NCI-H2029 (cell line): ENCODE data around the gene AMFR.
A peak's percentile ranks its signal among the peaks of the same experiment; 100 is the strongest.

Source experiments
- DNase-seq: peaks from one replicate; lab custom pipeline; 2025; lab: John Stamatoyannopoulos, UW

AMFR gene

GRCh38 chr16:56425439-56425832 lies at the start of gene AMFR:
AMFR (minus strand) TSS chr16:56425545; CDS start chr16:56425327, 218 bp downstream.
- DNase-seq, result peak; percentile 49

DNA sequence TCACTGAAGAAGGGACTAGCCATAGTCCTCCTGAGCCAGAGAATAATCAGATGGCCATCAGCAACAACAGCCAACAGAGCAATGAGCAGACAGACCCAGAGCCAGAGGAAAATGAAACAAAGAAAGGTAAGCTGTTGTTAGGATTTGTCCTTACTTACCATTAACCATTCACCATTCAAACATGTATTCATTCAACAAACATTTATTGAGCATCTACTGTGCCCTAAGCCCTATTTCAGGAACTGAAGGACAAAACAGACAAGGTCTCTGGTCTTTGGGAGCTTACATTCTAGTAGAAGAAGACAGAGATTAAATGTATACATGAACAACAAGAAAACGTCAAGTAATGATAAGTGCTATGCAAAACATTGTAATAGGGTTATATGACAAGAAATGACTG lies 45.3 kb upstream of the AMFR start:
- no peak for DNase-seq

DNA sequence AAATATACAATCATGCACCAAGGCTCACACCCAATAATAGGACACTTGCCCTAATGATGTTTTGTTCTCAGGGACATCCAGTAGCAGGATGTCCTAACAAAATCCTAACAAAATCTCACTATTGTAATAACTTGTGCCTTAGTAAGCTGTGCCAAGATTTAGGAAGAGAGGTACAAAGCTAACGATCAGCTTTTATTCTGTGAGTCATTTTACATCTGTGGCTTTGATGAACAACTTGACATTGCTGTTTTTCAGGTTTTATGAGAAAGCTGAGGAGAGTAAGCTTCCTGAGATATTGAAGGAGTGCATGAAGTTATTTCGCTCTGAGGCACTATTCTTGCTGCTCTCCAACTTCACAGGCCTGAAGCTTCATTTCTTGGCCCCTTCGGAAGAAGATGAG lies 44.9 kb upstream of the AMFR start:
- no peak for DNase-seq

GRCh38 chr16:56469748-56470147 lies 44.4 kb upstream of the AMFR start:
- DNase-seq, result no peak

GRCh38 chr16:56468800-56469199 lies 43.5 kb upstream of the AMFR start:
- no peak for DNase-seq

- no peak for DNase-seq
These were observed 41.0 kb upstream of the AMFR start for GRCh38 chr16:56466344-56466743.

DNA sequence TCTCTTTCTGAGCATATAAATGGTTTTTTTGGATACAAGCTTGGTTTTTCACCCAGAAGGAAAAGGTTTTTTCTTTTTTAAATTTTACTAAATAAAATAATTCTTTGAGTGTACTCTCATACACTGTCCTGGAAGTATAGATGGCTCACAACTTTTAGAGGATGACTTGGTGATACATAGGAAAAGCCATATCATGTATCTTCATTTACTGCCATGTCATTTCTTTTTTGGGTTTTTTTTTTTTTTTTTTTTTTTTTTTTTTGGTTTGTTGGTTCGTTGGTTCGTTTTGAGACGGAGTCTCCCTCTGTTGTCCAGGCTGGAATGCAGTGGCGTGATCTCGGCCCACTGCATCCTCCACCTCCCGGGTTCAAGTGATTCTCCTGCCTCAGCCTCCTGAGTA lies 37.8 kb upstream of the AMFR start:
- no peak for DNase-seq

DNA sequence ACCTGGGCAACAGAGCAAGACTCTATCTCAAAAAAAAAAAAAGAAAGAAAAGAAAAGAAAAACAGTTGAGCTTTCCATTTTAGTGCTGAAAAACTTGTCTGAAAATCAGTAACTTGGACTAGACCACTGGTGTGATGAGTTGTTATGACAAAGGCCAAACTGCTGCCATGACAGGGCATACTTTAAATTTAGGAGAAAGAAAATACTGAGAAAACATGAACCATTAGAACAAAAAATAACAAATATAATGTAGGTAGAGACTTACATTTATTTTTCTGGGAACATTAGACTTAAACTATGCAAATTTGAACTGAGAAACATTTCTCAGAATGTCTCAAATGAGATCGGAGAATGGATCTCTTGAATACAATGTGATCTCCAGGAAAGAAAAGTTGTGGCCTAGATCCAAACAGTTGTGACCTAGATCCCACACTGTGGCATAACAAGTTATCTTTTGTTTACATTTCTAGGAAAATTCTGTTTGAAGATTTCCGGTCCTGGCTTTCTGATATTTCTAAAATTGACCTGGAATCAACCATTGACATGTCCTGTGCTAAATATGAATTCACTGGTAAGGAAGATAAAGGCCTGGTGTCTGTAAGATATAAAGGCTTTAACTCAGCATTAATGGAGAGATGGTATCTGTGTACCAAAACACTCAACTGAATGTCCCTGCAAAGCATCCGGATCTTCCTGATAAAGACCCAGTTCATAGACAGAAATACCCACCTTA lies 36.9 kb upstream of the AMFR start:
- DNase-seq, result no peak

DNA sequence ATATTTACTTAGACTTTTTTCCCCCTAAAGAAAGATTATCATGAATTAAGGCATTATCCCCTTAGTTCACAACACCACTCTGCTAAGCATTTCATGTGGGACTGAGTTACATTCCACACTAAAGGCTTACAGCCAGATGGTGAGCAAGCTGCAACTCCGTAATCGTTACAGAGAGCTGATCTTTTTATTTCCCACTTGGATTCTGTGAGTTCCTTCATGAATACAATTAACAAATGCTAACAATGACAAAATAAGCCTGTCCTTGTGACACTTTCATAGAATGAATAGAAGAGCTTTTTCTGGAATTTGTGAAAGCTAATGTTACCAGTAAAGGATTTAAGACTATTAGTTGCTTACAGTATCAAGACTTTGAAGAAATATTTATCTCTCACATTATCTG lies 34.8 kb upstream of the AMFR start:
- no peak for DNase-seq

- DNase-seq, result no peak
These were observed 32.7 kb upstream of the AMFR start for GRCh38 chr16:56457927-56458470.

- DNase-seq, result peak; percentile 12
These were observed 26.7 kb upstream of the AMFR start for GRCh38 chr16:56451753-56452689.

GRCh38 chr16:56450986-56451752 lies 25.8 kb upstream of the AMFR start, which contains the start of the genes NUDT21 and OGFOD1:
NUDT21 (minus strand) TSS chr16:56451332; CDS start chr16:56451202, 130 bp downstream.
OGFOD1 (plus strand) TSS chr16:56451554; CDS start chr16:56451613, 59 bp downstream.
- DNase-seq, result peak; percentile 82

DNA sequence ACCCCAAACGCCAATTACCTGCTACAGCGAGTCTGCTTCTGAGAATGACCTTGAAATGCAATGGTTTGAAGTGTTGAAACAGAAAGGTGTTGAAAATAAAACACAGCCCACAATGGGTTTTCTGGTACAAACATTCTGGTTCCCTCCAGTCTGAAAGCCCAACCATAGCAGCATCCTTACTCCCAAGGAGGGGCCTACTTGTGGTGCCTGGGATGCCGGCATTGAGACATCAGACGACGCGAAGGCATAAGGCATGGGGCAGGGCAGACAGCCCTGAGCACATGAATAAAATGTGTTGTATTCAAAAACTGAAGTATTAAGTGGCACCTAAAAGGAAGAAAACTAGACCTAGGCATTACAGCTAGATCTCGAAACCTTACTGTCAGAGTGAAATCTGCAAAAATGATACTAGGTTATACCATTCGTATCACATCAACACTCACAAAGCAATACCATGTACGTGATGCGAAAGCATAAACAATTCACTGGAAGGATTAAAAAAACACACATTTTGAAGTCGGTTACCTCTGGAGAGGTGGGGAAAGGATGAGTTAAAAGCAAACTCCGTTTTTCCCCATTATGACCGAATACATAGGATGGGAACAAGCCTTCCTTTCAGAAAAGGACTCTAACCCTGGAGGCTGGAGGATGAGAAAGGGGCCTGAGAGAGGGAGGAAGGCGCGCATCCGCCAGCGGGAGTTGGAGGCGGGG lies 25.1 kb upstream of the AMFR start:
- no peak for DNase-seq

- DNase-seq, result no peak
These were observed 22.7 kb upstream of the AMFR start for GRCh38 chr16:56448005-56448404.

DNA sequence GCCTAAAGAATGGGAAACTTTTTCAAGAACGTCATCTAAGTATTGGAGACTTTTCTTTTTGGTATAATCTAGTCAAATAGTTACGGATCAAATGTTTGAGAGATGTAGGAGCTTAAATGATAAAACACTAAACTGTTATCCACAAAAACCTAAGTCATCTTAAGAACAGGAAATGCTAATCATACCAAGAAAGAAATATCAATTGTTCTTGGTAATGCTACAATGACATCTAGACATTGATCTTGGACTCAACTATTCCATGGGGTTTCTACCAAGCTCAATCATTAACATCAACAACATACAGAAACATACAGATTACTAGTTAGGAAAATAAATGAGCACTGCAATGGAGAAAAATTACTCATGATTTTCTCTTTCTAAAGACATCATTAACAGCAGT lies 21.9 kb upstream of the AMFR start:
- DNase-seq, result no peak

DNA sequence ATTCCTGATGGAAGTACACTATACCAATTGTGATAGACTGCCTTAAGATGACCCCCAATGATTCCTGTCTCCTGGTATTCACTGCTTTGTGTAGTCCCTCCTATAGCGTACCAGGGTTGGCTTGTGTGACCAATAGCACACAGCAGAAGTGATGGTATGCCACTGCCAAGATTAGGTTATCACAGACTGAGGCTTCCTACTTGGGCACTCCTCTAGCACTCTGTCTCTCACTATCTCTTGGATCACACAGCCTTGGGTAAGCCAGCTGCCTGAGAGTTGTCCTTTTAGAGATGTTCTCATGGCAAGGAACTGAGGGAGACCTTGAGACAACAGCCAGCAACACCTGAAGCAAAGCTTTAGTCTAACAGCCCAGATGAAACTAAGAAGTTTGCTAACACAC lies 12.7 kb upstream of the AMFR start:
- no peak for DNase-seq

GRCh38 chr16:56436258-56436657 lies 10.9 kb upstream of the AMFR start:
- DNase-seq, result no peak

DNA sequence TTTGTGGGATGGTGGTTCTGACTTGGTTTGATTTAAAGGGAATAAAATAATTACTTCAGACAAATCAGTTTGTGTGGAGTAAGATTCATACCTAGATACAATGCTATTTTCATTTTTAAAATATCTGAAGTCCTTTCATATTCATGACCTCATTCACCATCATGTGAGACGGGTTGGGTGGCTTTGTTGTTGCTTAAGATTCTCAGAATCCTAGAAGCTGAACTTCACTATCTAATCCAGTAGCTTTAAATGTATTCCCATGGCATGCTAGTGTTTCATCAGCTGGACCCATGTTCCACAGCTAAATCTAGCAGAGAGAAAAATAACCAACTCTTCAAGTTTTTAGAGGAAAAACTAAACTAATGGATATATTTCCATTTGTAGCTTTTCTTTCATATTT lies 2.7 kb upstream of the AMFR start:
- DNase-seq, result no peak

- no peak for DNase-seq
These were observed 1.2 kb upstream of the AMFR start for GRCh38 chr16:56426585-56426984.

DNA sequence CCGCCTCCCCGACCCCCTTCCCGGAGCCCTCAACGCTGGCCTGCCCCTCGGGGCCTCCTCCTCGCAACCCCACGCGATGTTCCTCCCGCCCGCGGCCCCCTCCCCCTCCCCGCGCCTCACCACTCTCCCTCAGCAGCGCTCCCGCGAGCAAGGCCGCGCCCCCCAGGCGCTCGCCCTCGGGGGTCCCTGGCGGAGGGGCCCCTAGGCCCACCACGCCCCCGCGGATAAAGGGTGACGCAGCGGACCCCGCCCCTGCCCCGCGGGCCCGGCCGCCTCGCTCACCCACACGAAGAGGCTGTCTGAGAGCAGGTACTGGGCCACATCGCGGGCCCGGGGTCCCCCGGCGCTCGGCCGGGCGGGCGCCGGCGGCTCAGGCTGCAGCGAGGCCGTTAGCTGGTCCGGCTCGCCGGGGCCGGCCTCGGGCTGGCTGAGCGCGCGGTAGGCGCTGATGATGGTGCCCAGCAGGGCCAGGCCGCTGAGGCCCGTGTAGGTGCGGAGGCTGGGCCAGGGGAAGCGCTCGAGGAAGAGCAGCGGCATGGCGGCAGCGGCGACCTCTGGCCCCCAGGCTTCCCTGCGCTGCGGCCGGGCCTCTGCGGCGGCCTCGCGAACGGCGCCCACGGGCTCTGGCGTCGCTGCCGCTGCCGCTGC lies 430 bp downstream of the AMFR start:
- DNase-seq, result no peak

GRCh38 chr16:56424404-56424764 lies 961 bp downstream of the AMFR start:
- no peak for DNase-seq
